Kidney capillary endothelial cell (primary cell): Measurements from ENCODE around the gene EID3.
"Not testable (repeated sequence)": the region's sequence is repeated elsewhere in the genome, so short reads cannot be mapped to it uniquely, and the experiment has no call there.

Source experiments
- DNase-seq: peaks from one replicate; pipeline ENCODE4 v3.0.0-alpha.2; 2018; ENCODE audit warnings: low spot score

Gene EID3

DNA sequence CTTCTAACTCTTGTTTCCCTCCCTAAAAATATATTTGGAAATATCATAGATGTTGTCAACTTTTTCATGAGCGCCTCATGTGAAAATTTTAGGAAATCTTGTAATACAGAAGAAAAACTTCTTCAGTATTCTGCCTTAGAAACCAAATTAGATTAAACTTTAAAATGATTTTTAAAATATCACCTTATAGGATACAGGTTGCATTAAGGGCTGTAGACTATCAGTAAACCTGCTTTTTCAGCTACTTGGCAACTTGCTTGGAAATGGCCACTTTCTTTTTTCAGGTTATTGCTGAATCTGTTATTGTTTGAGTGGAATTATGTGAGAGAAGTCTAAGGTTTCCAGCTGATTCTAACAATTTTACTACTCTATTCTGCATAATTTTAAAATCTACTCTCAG is 9.1 kb downstream of the EID3 start:
- DNase-seq, result no peak

DNA sequence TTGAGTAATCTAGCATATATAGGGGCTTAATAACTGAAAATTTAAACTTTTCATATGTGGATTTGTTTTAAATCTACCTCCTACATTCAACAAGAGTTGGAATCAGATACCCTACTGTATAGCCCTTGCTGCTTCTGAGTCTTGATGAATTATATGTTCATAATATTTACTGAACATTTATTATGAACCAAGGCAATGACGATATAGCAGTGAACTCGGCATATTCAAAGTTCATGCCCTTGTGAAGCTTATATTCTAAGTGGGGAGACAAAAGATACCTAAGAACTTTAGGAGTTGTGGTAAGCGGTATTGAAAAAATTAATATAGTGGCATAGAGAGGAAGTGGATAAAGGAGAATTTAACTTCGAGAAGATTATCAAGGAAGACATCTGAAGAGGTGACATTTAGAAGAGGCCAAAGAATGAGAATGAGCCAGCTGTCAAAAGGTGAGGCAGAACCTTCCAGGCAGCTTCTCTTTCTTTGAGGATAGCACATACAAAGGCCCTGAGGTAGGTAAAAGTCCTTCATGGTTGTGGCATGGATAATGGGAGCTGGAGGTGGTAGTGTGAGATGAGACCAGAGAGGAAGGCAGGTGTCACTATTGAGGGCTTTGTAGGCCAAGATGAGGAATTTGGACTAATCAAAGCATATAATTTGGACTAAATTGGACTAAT is 10.2 kb downstream of the EID3 start:
- no peak for DNase-seq

DNA sequence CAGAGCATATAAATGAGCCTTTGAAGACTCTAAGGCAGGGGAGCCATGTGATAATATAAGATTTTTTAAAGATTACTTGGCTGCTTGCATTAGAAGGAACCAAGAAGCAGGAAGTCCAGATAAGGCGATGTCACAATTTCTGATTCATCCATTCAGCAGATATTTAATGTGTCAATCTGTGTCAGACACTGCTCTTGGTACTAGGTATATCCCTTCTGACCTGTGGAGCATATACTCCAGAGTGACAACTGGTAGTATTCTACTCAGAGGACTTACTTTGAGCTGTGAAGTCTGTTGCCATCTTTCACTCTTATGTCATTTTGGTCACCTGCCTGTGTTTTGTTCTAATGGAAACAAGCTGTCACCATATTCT is 10.7 kb downstream of the EID3 start:
- no peak for DNase-seq

DNA sequence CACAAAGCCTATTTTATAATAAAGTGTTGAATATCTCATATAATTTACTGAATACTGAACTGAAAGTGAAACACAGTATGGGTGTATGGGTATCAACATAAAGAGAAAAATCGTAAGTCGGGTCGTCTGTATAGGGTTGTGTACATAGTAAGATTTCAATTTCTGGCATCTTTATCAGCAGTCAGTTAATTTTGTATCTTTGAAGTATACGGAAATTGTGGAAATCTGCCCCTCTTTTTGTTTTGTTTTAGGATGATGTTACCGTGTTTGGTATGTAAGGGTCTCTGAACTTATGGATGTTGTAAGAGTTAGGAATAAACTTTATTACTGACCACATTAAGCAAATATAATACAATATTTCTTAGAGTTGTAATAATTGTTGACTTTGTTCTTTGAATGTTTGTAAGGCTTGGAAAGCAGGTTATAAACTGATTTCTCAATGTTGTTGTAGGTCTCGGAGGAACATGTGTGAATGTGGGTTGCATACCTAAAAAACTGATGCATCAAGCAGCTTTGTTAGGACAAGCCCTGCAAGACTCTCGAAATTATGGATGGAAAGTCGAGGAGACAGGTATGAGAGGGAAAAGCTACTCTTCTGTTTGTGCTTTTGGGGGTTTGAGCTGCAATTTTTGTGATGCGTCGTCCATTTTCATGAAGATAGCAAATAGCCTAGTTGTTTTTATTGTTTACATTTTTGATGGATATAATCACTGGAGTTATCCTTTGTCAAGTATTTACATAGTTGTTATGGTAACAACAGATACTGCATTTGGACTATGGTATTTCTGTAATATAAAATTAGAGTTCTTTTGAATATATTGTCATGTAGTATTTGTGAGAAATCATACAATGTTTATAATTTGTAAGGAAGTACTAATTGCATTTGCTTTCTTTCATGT is 12.0 kb downstream of the EID3 start:
- no peak for DNase-seq

DNA sequence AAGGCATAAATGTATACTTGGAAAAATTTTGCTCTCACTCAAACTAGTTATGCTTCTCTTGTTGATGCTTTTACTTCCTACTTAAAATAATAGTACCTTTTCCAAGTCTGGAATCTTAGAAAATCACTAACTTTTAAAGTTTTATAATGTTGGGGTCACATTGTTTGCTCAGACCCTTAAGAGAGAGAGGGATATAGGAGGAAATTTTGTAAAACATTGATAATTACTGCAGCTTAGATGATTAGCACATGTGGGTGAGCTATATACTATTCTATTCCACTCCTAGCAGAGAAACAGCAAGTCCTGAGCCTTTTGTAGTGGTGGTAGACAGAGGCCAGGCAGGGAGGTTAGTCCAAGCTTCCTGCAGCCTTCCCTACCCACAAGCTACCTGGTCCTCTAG is 13.4 kb downstream of the EID3 start:
- no peak for DNase-seq

DNA sequence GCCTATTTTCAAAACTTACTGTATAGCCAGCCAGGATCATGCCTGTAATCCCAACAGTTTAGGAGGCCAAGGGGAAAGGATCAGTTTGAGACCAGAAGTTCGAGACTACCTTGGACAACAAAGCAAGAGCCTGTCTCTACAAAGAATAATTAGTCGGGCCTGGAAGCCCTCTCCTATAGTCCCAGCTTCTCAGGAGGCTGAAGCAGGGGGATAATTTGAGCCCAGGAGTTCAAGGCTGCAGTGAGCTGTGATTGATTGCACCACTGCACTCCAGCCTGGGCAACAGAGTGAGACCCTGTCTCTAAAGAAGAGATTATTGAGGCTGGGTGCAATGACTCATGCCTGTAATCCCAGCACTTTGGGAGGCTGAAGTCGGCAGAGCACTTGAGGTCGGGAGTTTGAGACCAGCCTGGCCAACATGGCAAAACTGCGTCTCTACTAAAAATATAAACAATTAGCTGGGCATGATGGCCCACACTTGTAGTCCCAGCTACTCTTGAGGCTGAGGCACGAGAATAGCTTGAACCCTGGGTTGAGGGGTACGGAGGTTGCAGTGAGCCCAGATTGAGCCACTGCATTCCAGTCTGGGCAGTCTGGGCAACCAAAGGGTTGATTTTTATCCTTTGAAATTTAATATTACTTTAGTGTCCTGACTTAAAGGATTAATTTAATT is 14.1 kb downstream of the EID3 start:
- no peak for DNase-seq

DNA sequence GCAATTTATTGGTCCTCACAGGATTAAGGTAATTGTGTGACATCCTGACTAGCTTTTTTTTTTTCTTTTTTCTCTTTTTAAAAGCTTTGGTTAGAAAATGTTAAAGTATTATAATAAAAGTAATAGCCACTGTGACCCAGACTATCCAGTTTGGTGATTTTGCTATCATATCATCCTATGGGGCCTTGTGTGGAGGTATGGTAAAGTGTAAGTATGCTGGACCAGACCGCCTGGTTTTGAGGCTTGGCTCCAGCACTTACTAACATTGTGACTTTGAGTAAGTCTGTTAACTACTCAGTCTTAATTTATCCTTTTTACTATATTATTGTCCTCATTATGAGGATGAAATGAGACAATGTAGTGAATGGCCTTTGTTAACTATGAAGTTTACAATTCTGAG is 15.5 kb downstream of the EID3 start:
- DNase-seq, result no peak

DNA sequence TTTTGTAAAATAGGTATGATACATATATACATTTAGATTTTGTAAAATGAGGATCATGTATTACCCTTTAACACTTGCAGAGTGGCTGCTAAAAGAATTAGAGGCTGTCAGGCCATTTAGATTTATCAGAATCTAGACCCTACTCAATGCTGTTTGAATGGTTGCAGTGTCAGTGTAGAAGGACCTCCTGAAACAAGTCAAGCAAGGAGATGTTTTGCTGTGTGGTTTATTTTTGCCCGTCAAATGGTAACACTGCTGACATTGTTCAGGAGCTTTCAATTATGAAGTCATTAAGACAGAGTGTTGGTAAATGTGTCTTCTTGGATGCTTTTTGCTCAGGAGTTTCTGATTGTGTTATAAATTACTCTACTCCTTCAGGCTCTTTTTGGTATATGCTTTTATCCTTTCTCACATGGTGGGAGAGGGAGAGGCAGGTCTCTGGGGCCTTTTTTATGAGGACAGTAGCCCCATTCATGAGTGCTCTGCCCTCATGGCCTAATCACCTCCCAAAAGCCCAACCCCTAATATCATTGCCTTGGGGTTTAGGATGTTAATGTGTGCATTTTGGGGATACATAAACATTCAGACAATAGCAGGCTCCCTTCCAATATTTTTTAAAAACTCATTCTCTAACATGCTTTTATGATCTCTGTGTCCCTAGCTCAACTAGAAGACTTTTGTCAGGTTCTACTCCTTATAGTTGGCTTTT is 16.5 kb downstream of the EID3 start:
- no peak for DNase-seq

DNA sequence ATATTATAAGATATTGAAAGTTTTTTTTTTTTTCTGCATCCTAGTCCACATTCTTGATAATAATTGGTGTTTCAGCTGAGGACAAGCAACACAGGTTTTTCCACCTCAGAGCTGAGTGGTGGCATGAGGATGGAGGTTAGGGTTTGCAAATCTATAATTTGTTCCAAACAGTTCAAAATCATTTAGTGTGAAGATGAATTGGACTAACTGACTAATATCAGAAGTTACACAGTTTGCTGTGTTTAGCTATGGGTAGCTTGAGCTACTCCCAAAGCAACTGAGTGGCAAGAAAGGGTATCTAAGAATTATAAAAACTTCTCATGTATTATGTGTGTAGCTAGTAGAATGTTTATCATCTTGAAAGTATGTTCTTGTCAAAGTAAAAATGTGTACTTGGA is 17.1 kb downstream of the EID3 start:
- no peak for DNase-seq

DNA sequence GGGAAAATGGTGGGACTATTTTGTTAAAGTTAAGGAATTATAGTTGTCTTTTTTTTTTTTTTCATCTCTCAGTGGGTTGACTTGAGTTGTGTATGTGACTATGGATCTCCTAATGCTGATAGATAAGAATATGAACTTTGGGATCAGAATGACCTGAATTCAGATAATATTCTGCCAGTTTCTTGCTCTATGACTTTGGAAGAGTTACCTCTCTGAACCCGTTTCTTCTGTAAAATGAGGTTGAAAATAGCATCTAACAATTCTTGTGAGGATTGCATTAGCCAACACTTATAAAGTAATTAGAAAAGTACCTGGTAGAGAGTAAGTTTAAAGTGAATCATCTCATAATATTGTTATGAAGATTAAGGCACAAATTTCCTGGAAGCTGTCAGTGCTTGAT is 18.4 kb downstream of the EID3 start:
- DNase-seq, result no peak

DNA sequence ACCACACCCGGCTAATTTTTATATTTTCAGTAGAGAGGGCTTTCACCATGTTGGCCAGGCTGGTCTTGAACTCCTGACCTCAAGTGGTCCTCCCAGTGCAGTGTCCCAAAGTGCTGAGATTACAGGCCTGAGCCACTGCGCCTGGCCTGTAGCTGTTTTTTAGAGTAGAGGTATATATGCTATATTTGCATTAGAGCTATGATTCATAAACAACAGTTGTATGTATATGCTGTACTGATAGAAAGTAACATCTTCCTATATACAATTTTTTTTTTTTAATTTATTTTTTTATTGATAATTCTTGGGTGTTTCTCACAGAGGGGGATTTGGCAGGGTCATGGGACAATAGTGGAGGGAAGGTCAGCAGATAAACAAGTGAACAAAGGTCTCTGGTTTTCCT is 19.0 kb downstream of the EID3 start:
- DNase-seq, result not testable (repeated sequence)

DNA sequence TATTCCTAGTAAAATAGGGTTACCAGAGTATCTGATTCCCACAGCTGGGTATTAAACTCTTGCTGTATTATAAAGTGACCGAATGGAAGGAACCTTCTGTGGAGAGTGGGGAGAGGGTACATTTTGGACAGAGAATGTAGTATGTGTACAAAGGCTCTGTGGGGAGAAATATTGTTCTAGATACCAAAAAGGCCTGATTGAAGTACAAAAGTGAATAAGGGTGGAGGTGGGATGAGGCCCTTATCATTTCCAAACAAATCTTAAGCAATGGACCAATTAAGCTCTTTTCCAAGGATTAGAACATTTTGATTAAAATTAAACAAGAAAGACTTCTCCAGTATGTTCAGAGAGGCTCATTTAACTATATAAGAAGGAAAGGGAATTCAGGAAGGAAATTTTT is 20.4 kb downstream of the EID3 start:
- no peak for DNase-seq

DNA sequence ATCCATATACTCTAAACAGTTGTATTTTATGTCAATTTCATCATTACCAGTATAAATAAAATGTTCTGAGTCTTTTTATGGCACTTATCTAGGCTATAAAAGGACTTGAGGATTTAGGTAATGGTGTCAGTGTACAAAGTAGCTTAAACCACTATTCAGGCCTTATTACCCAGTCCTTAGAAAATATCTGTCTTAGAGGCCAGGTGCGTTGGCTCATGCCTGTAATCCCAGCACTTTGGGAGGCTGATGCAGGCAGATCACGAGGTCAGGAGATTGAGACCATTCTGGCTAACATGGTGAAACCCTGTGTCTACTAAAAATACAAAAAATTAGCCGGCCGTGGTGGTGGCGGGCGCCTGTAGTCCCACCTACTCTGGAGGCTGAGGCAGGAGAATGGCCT is 24.7 kb downstream of the EID3 start:
- not testable (repeated sequence) for DNase-seq

DNA sequence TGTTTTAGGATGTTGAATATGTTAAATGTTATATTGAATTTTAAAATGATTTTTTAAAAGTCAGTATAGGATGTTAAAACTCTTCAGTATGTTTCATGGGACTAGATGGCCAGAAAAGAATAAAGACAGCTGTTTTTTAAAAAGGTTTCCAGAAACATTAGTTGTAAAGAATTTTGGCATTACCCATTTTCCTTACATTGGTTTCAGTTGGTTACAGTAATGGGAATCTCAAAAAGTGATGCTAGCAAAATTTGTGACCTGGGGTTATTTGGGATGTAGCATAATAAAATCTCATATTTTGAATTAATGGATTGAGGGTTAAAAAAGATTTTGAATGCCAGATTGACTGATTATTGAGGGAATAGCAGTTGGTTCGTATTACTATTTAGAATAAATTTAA is 25.3 kb downstream of the EID3 start:
- DNase-seq, result no peak

DNA sequence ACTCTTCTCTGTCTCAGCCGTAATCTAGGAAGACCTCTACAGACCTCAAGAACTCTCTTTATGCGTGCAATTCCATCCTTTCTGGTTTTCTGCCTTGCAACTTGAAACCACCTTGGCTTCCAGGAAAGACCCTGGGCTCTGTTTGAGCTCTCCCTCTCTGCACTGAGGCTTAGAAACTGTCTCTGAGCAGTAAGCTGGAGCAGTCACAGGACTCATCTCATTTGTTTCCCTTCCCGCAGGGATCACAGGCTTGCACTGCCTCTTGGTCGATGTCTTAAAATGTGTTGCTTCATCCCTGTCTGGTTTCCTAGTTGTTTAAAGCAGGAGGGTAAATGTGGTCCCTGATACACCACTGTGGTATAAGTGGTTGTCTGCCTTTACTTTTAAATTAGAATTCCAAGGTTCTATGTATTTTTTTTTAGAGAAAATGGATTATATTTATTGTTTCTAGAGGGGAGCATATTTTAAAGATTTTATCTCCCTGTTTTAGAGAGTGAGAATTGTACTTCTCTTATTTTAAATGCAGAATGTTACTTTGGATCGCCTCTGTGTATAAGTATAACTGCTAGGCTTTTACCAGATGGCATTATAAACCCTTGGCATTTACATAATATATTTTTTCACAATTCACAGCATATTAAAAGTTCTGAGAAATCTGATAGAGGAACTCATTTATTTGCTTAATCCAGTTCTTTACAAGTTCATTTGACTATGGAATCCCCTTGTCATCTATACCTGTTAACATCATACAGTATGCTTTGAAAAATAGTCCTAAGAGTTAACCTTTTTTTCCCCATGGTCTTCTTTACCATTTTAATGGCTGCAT is 26.4 kb downstream of the EID3 start:
- no peak for DNase-seq

DNA sequence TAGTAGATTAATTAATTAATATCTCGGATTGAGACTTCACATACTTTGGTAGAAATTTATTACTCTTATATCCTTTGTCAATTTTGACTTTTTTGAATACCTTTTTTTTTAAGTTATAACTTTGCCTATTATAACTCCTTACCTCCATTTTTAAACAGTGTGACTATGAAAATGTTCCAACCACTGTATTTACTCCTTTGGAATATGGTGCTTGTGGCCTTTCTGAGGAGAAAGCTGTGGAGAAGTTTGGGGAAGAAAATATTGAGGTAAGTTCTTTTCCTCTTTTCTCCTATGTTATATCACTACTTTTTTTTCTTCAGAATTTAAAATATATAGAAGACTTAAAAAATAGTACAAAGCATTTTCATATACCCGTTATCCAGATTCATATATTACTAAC is 27.8 kb downstream of the EID3 start:
- DNase-seq, result no peak

DNA sequence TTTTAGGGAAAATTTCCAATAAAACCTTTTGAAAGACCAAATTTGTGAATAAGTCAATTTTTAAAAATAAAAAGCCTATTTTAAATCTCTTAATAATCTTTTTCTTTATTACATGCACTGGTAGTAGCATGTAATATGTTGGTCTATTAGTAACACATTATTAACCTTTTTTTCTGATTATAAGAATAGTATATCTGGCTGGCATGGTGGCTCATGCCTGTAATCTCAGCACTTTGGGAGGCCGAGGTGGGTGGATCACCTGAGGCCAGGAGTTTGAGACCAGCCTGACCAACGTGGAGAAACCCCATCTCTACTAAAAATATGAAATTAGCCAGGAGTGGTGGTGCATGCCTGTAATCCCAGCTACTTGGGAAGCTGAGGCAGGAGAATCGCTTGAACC is 28.7 kb downstream of the EID3 start:
- not testable (repeated sequence) for DNase-seq

DNA sequence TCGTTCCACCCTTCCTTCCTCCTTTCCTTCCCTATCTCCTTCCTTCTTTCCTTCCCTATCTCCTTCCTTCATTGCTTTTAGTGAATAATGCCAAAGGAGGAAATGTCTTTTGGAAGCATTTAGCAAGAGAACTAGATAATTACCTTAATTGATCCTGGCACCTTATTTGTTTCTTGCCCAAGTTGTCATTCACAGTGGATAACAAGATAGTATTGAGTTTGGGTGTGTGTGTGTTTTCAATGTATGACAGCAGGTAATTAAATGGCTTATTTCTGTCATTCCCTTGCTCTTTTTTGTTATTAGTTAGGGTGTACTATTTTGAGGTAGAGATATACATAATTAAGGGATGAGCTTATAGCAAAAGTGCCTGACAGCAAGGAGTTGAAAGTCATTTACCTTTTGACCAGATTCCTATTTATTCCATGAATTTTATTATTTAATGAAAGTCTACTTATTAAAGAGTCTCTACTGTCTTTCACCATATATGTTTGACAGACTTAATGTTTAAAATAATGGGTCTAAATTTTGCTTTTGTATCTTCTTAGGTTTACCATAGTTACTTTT is 30.2 kb downstream of the EID3 start:
- DNase-seq, result no peak

DNA sequence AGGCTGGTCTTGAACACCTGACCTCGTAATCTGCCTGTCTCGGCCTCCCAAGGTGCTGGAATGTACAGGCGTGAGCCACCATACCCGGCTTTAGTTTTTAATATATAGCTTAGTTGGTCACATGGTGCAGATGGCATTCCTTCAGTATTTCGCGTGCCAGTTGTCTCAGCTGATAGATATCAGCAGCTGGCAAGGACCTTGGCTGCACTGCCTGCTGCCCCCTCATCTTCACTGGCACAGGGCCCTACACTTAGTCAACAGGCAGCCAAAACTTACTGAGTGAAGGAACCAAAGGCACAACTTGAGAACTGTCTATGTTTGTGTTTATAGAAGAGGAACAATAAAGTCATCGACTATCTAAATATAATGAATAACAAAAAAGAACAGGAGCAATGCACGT is 31.0 kb downstream of the EID3 start:
- no peak for DNase-seq

DNA sequence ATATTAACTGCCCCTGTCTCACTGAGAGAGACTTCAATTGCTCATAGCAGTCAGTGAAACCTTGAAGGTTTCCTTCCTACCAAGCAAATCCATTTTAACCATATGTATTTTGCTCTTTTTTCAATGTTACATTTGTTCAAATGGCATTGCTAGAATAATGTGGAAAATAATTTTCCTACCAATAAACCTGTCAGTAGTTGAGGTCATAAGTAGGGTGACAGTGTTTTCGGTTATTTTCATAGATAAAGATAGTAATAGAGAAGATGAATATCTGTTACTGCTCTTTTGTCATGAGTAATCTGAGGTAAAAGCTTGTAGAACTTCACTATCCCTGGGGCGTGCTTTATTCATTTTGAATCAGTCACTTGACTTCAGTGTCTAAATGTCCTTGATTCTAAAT is 32.6 kb downstream of the EID3 start:
- DNase-seq, result no peak

DNA sequence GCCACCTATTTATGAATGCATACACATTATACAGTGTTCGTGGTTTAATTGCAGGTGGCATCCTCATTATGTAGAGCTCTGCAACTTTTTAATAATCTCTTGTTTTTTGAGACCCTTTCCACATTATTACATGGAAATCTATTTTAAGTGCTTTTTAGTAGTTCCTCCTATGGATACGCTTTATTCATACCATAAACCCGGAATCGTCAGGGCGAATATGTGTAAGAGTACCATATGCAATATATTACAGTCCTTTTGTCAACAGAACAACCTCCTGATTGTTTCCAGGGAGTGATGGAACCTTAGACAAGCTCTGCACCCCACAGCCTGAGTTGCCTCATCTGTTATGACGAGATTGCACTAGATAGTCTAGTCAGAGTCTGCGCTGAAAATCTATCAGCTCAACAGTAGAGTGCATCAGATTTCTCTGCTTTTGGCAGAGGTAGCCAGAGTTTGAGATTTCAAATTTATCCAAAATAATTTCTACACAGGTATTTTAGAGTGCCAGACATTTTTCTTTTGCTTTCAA is 33.6 kb downstream of the EID3 start:
- DNase-seq, result no peak
